Measurements from ENCODE around the gene ABCD2. TPM values are rescaled to one million over a fixed set of nuclear protein-coding genes. Genes with fewer than 3 reads are reported as not detected.

Gene ABCD2
- total and polyA plus RNA-seq, 7 experiments from 2014 or later, result 7.1 to 32.9 (median 10.7) TPM

Other genes starting within 250 kb of the ABCD2 start
- 10 to 100 TPM in 2 of 5 experiments, 1 to 10 TPM in 3; 5.0 to 12.0 (median 9.3) TPM for gene KIF21A, start 176.7 kb downstream of the ABCD2 start, total RNA-seq
- gene KIF21A, start 176.7 kb downstream of the ABCD2 start, polyA plus RNA-seq, result 1 to 10 TPM; 1.7 to 2.8 TPM

Measured in naive thymus-derived CD4-positive, alpha-beta T cell (primary cell).